Measurements from ENCODE around the gene CENPM. TPM values are rescaled to one million over a fixed set of nuclear protein-coding genes. Genes with fewer than 3 reads are reported as not detected.

The CENPM gene
- total RNA-seq, 1 experiment from 2014 or later = 77.5 TPM

DNA sequence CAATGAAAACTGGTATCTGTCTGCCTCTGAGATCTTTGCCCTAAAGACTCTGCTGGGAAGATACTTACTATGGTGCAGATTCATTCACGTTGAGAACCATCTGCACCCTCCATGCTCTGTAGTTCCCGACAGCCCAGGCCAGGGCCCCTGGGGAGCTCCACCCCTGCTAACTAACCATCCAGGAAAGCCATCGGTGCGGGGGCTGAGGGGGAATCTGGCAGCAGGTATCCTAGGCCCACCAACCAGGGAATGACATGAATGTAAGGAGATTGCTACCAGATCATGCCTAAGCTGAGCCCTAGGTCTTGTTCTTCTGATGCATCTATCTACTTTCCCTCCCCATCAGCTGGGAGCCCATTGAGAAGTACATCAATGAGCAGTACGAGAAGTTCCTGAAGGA, 40.3 kb upstream of the CENPM start:
- Histone ChIP-seq H3K36me3 (ENCODE audit: low read depth, low read length) (no peaks in the 10 kb centered on the region), H3K4me2 (ENCODE audit: low read length) (no peak overlapping the region), H2AFZ (ENCODE audit: low read length) (no peak overlapping the region), H3F3A (ENCODE audit: low read length, unreplicated experiment) (no peaks in the 10 kb centered on the region), H3K79me2 (ENCODE audit: low read length) (no peaks in the 10 kb centered on the region), H4K20me1 (ENCODE audit: low read length) (no peaks in the 10 kb centered on the region), H3K9me3 (ENCODE audit: low read length) (no peaks in the 10 kb centered on the region), H3K9ac (ENCODE audit: low read length) (no peak overlapping the region), H3K4me3 (ENCODE audit: low read length) (no peak overlapping the region), H3K27ac (ENCODE audit: low read length) (no peak overlapping the region), H3K9me2 (replicated peaks; ENCODE audit: low read length) (no peaks in the 10 kb centered on the region), H3K4me1 (ENCODE audit: insufficient read depth, low read length) (no peaks in the 10 kb centered on the region), H3K27me3 (ENCODE audit: low read length) (no peaks in the 10 kb centered on the region)
- intact Hi-C loops (cut with micrococcal nuclease) = no loop called here
- DNase-seq (no peak), ATAC-seq (no peak)
- ChIA-PET POLR2A (ENCODE audit: unreplicated experiment) (interaction anchor here (0.5 kb wide), 1 partner anchor 91 kb away, joined by 4 read pairs; no protein-coding TSS in a partner anchor), CTCF (no interaction called here)
- TF ChIP-seq EZH2phosphoT487 (IDR thresholded peaks at IDR 0.05; ENCODE audit: borderline replicate concordance, low read length) = no peak
- TF ChIP-seq, protein P1, sequence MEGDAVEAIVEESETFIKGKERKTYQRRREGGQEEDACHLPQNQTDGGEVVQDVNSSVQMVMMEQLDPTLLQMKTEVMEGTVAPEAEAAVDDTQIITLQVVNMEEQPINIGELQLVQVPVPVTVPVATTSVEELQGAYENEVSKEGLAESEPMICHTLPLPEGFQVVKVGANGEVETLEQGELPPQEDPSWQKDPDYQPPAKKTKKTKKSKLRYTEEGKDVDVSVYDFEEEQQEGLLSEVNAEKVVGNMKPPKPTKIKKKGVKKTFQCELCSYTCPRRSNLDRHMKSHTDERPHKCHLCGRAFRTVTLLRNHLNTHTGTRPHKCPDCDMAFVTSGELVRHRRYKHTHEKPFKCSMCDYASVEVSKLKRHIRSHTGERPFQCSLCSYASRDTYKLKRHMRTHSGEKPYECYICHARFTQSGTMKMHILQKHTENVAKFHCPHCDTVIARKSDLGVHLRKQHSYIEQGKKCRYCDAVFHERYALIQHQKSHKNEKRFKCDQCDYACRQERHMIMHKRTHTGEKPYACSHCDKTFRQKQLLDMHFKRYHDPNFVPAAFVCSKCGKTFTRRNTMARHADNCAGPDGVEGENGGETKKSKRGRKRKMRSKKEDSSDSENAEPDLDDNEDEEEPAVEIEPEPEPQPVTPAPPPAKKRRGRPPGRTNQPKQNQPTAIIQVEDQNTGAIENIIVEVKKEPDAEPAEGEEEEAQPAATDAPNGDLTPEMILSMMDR (conservative IDR thresholded peaks at IDR 0.05; ENCODE audit: low read depth, low read length) = no peak
- TF ChIP-seq EZH2 (IDR thresholded peaks at IDR 0.05; ENCODE audit: low read length, unreplicated experiment) = no peak
- no TSS peak for BruUV-seq (replicated peaks)

- no peaks in the 10 kb centered on the region for H3K27me3 ChIP-seq (ENCODE audit: low read length)
- intact Hi-C loops (cut with micrococcal nuclease) = no loop called here
- no TSS peak for BruUV-seq (replicated peaks)
- H3K79me2 ChIP-seq (ENCODE audit: low read length) = no peaks in the 10 kb centered on the region
- H3K4me1 ChIP-seq (ENCODE audit: insufficient read depth, low read length) = no peaks in the 10 kb centered on the region
- H3K4me3 ChIP-seq (ENCODE audit: low read length) = no peak overlapping the region
- no peak for DNase-seq
- TF ChIP-seq, protein P1 (conservative IDR thresholded peaks at IDR 0.05; ENCODE audit: low read depth, low read length) = no peak
- TF ChIP-seq EZH2phosphoT487 (IDR thresholded peaks at IDR 0.05; ENCODE audit: borderline replicate concordance, low read length) (no peak), EZH2 (IDR thresholded peaks at IDR 0.05; ENCODE audit: low read length, unreplicated experiment) (no peak)
- H3K4me2 ChIP-seq (ENCODE audit: low read length) = no peak overlapping the region
- no peaks in the 10 kb centered on the region for H3F3A ChIP-seq (ENCODE audit: low read length, unreplicated experiment)
- H4K20me1 ChIP-seq (ENCODE audit: low read length) = no peaks in the 10 kb centered on the region
- no peaks in the 10 kb centered on the region for H3K36me3 ChIP-seq (ENCODE audit: low read depth, low read length)
- no peak overlapping the region for H3K27ac ChIP-seq (ENCODE audit: low read length)
- POLR2A ChIA-PET (ENCODE audit: unreplicated experiment) = no interaction called here
- CTCF ChIA-PET = no interaction called here
- no peaks in the 10 kb centered on the region for H3K9me3 ChIP-seq (ENCODE audit: low read length)
- no peak overlapping the region for H2AFZ ChIP-seq (ENCODE audit: low read length)
- no peak for ATAC-seq
- no peak overlapping the region for H3K9ac ChIP-seq (ENCODE audit: low read length)
- no peaks in the 10 kb centered on the region for H3K9me2 ChIP-seq (replicated peaks; ENCODE audit: low read length)
Measured at GRCh38 chr22:41983513-41984405, 36.8 kb upstream of the CENPM start.

DNA sequence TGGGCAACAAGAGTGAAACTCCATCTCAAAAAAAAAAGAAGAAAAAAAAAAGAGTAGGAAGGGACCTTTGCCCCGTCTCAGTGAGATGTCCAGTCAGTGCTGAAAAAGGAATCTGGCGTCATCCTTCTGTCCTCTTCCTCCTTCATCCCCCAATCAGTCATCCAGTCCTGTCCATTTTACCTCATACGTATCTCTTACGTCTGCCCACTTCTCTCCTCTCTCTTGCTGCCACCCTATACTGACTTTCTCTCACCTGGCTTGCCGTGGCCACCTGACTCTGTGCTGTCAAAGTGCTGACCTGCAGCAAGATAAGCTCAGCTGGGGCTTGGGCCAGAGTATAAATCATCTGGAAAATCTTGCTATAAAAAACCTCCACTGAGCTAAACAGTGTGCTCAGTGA, 35.9 kb upstream of the CENPM start:
- Histone ChIP-seq H3K36me3 (ENCODE audit: low read depth, low read length) (no peaks in the 10 kb centered on the region), H3K9me3 (ENCODE audit: low read length) (no peaks in the 10 kb centered on the region), H3K9ac (ENCODE audit: low read length) (no peak overlapping the region), H3K79me2 (ENCODE audit: low read length) (no peaks in the 10 kb centered on the region), H3F3A (ENCODE audit: low read length, unreplicated experiment) (no peaks in the 10 kb centered on the region), H3K4me2 (ENCODE audit: low read length) (no peak overlapping the region), H3K9me2 (replicated peaks; ENCODE audit: low read length) (no peaks in the 10 kb centered on the region), H3K27ac (ENCODE audit: low read length) (no peak overlapping the region), H2AFZ (ENCODE audit: low read length) (no peak overlapping the region), H3K27me3 (ENCODE audit: low read length) (no peaks in the 10 kb centered on the region), H3K4me1 (ENCODE audit: insufficient read depth, low read length) (no peaks in the 10 kb centered on the region), H4K20me1 (ENCODE audit: low read length) (no peaks in the 10 kb centered on the region), H3K4me3 (ENCODE audit: low read length) (no peak overlapping the region)
- POLR2A ChIA-PET (ENCODE audit: unreplicated experiment) = no interaction called here
- DNase-seq = no peak
- BruUV-seq (replicated peaks) = no TSS peak
- intact Hi-C loops (cut with micrococcal nuclease) = no loop called here
- TF ChIP-seq, protein P1 (conservative IDR thresholded peaks at IDR 0.05; ENCODE audit: low read depth, low read length) = no peak
- no peak for TF ChIP-seq EZH2 (IDR thresholded peaks at IDR 0.05; ENCODE audit: low read length, unreplicated experiment)
- TF ChIP-seq EZH2phosphoT487 (IDR thresholded peaks at IDR 0.05; ENCODE audit: borderline replicate concordance, low read length) = no peak
- CTCF ChIA-PET = no interaction called here
- no peak for ATAC-seq

Measured in PC-3 (cell line).